ENCODE data around the gene CMTM7. TPM values are rescaled to one million over a fixed set of nuclear protein-coding genes. Genes with fewer than 3 reads are reported as not detected.

The CMTM7 gene
- total and polyA plus RNA-seq, 10 of the 15 experiments (the other 5 are each of a cell fraction or from before 2014, with no cell fraction given) = 3.7 to 36.4 (median 14.7) TPM

DNA sequence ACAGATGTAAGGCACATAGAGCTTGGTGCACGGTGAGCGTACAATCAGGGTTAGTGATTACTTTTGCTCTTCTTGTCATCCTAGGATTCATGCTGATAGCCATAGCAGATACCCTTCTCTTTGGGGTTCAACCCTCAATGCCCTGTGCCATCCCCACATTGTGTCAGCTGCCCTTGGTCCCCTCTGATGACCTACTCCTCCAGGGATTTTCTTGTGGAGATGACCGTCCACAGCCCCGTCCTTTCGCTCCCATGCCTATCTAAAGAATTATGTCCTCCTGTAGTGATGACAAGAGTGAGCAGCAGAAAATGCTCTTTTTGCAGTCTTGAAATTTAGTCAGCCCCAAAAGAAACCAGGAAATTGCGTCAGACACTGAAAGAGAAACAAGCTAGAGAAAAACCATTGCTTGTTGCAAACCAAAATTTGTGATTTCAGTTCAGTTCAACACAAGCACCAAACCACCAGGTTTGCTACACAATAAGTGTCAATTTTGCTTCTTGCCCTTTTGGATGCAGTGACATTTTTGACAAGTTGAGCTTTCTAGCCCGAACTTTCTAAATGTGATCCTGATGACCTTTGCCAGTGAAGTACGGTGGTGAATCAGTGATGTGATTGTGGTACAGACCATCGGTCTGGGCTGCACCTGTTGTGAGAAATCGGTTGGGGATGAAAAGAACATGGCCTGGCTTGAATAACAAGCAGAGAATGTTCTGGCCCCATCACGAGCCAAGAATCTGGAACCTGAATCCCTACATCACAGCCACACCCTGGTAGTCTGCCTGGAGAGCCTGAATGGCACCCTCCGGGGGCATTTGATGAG, 41.3 kb downstream of the CMTM7 start (continued):
- TF ChIP-seq, protein P1, sequence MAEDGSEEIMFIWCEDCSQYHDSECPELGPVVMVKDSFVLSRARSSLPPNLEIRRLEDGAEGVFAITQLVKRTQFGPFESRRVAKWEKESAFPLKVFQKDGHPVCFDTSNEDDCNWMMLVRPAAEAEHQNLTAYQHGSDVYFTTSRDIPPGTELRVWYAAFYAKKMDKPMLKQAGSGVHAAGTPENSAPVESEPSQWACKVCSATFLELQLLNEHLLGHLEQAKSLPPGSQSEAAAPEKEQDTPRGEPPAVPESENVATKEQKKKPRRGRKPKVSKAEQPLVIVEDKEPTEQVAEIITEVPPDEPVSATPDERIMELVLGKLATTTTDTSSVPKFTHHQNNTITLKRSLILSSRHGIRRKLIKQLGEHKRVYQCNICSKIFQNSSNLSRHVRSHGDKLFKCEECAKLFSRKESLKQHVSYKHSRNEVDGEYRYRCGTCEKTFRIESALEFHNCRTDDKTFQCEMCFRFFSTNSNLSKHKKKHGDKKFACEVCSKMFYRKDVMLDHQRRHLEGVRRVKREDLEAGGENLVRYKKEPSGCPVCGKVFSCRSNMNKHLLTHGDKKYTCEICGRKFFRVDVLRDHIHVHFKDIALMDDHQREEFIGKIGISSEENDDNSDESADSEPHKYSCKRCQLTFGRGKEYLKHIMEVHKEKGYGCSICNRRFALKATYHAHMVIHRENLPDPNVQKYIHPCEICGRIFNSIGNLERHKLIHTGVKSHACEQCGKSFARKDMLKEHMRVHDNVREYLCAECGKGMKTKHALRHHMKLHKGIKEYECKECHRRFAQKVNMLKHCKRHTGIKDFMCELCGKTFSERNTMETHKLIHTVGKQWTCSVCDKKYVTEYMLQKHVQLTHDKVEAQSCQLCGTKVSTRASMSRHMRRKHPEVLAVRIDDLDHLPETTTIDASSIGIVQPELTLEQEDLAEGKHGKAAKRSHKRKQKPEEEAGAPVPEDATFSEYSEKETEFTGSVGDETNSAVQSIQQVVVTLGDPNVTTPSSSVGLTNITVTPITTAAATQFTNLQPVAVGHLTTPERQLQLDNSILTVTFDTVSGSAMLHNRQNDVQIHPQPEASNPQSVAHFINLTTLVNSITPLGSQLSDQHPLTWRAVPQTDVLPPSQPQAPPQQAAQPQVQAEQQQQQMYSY (CRISPR knock-in tag; IDR thresholded peaks at IDR 0.05) = no peak
- TF ChIP-seq SUZ12 (IDR thresholded peaks at IDR 0.05; ENCODE audit: unreplicated experiment) = no peak
- no peak for TF ChIP-seq CEBPZ (IDR thresholded peaks at IDR 0.05; ENCODE audit: low read depth, low read length)
- no peak for TF ChIP-seq NR2C1 (IDR thresholded peaks at IDR 0.05)
- no peak for TF ChIP-seq SMAD5 (IDR thresholded peaks at IDR 0.05; ENCODE audit: low read depth)
- TF ChIP-seq EGR1 (IDR thresholded peaks at IDR 0.05; ENCODE audit: borderline replicate concordance in 1 of 2, low read depth in 2 of 2, low read length in 2 of 2) = no peak
- no peak for TF ChIP-seq SP1 (IDR thresholded peaks at IDR 0.05; ENCODE audit: low read depth, low read length)
- no peak for TF ChIP-seq FOXK2 (IDR thresholded peaks at IDR 0.05)
- peak; percentile 35; the same call in 1 of the 2 replicates for TF ChIP-seq BMI1 (IDR thresholded peaks at IDR 0.05; ENCODE audit: borderline replicate concordance)
- TF ChIP-seq ZNF384 (IDR thresholded peaks at IDR 0.05; ENCODE audit: borderline replicate concordance, low read depth, low read length) = no peak
- TF ChIP-seq ZNF274 (IDR thresholded peaks at IDR 0.05; ENCODE audit: insufficient read depth, insufficient read length) = no peak
- 0 out of 2 replicates have a peak, but pooled peaks have one; percentile 36 for TF ChIP-seq SIN3A (IDR thresholded peaks at IDR 0.05; ENCODE audit: low read depth, low read length)
- TF ChIP-seq, protein P2, sequence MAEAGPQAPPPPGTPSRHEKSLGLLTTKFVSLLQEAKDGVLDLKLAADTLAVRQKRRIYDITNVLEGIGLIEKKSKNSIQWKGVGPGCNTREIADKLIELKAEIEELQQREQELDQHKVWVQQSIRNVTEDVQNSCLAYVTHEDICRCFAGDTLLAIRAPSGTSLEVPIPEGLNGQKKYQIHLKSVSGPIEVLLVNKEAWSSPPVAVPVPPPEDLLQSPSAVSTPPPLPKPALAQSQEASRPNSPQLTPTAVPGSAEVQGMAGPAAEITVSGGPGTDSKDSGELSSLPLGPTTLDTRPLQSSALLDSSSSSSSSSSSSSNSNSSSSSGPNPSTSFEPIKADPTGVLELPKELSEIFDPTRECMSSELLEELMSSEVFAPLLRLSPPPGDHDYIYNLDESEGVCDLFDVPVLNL (IDR thresholded peaks at IDR 0.05; ENCODE audit: low read depth, low read length) = no peak
- TF ChIP-seq NFYB (IDR thresholded peaks at IDR 0.05; ENCODE audit: insufficient read depth, low read depth, low read length) = no peak
- TF ChIP-seq JUNB (IDR thresholded peaks at IDR 0.05) = peak; percentile 48
- no peak for TF ChIP-seq NFXL1 (IDR thresholded peaks at IDR 0.05; ENCODE audit: borderline replicate concordance)
- TF ChIP-seq MEF2A (IDR thresholded peaks at IDR 0.05; ENCODE audit: insufficient read depth, low read depth, low read length) = no peak
- TF ChIP-seq SREBF2 (IDR thresholded peaks at IDR 0.05; ENCODE audit: low read length) = no peak
- TF ChIP-seq RCOR1 (conservative IDR thresholded peaks at IDR 0.05; ENCODE audit: low read depth, low read length) = no peak
- no peak for TF ChIP-seq TARDBP (IDR thresholded peaks at IDR 0.05; ENCODE audit: borderline replicate concordance)
- TF ChIP-seq PML (IDR thresholded peaks at IDR 0.05; ENCODE audit: low read length) = no peak
